ENCODE measurements around the gene CCDC152. TPM values are rescaled to one million over a fixed set of nuclear protein-coding genes. Genes with fewer than 3 reads are reported as not detected.
A peak's percentile ranks its signal among the peaks of the same experiment; 100 is the strongest.

CCDC152 gene
- total and polyA plus RNA-seq, 2 of the 13 experiments (the other 11 are each of a cell fraction or from before 2014, with no cell fraction given) = 0.20 to 0.36 TPM

DNA sequence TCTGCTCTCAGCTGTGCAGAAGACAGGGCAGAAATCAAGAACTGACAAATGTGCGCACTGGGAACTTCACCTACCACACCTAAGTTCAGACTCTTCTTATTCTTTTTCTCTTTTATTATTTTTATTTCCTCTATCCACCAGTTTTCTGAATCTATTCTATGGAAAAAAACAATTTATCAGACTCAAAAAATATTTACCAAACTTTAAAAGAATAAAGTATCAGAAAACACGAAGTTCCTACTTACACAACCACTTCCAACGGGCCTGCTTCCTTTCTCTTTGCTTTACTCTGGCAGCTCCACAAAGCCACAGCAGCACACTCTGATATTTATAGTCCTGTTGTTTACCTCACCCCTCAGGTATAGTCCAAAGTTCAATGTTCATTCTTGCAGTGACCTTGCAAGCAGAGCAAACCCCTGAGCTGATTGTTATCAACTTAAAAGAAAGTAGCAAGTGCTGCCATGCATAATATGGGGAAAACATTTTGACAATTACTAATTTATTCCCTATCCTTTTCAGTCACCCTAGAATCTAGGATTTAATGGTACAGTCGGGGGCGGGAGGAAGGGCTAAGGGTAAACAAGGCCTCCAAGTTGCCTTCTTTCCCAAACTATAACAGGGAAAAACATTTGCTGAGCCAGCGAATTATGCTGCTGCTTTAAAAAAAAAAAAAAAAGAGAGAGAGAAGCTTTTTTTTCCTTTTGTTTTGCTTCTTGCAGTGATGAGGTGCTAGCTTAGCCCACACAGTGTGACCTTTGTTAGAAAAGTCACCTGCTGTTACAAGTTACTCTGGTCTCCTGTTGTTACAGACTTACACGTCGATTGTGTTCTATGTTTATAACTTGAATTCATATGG, 55.2 kb downstream of the CCDC152 start, which contains the start of gene SELENOP (continued):
- TF ChIP-seq, protein P1, sequence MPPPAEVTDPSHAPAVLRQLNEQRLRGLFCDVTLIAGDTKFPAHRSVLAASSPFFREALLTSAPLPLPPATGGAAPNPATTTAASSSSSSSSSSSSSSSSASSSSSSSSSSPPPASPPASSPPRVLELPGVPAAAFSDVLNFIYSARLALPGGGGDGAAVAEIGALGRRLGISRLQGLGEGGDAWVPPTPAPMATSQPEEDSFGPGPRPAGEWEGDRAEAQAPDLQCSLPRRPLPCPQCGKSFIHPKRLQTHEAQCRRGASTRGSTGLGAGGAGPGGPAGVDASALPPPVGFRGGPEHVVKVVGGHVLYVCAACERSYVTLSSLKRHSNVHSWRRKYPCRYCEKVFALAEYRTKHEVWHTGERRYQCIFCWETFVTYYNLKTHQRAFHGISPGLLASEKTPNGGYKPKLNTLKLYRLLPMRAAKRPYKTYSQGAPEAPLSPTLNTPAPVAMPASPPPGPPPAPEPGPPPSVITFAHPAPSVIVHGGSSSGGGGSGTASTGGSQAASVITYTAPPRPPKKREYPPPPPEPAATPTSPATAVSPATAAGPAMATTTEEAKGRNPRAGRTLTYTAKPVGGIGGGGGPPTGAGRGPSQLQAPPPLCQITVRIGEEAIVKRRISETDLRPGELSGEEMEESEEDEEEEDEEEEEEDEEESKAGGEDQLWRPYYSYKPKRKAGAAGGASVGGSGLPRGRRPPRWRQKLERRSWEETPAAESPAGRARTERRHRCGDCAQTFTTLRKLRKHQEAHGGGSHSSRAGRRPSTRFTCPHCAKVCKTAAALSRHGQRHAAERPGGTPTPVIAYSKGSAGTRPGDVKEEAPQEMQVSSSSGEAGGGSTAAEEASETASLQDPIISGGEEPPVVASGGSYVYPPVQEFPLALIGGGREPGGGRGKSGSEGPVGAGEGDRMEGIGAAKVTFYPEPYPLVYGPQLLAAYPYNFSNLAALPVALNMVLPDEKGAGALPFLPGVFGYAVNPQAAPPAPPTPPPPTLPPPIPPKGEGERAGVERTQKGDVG (CRISPR knock-in tag; IDR thresholded peaks at IDR 0.05; ENCODE audit: borderline replicate concordance) = no peak
- no peak for TF ChIP-seq IKZF4 (CRISPR knock-in tag; IDR thresholded peaks at IDR 0.05; ENCODE audit: borderline replicate concordance, low read depth, not compliant biosample characterization)
- TF ChIP-seq EZH2 (conservative IDR thresholded peaks at IDR 0.05; ENCODE audit: low read depth, low read length) = no peak
- TF ChIP-seq, protein P2, sequence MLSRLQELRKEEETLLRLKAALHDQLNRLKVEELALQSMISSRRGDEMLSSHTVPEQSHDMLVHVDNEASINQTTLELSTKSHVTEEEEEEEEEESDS (CRISPR knock-in tag; IDR thresholded peaks at IDR 0.05; ENCODE audit: borderline replicate concordance) = no peak
- no peak for TF ChIP-seq ZNF383 (CRISPR knock-in tag; IDR thresholded peaks at IDR 0.05; ENCODE audit: borderline replicate concordance)
- TF ChIP-seq ZNF101 (CRISPR knock-in tag; IDR thresholded peaks at IDR 0.05; ENCODE audit: borderline replicate concordance, low read depth) = no peak; the same call in 1 of the 2 replicates
- TF ChIP-seq, protein P3, sequence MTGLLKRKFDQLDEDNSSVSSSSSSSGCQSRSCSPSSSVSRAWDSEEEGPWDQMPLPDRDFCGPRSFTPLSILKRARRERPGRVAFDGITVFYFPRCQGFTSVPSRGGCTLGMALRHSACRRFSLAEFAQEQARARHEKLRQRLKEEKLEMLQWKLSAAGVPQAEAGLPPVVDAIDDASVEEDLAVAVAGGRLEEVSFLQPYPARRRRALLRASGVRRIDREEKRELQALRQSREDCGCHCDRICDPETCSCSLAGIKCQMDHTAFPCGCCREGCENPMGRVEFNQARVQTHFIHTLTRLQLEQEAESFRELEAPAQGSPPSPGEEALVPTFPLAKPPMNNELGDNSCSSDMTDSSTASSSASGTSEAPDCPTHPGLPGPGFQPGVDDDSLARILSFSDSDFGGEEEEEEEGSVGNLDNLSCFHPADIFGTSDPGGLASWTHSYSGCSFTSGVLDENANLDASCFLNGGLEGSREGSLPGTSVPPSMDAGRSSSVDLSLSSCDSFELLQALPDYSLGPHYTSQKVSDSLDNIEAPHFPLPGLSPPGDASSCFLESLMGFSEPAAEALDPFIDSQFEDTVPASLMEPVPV (CRISPR knock-in tag; IDR thresholded peaks at IDR 0.05) = no peak
- no peak for TF ChIP-seq ZNF839 (CRISPR knock-in tag; IDR thresholded peaks at IDR 0.05; ENCODE audit: borderline replicate concordance)
- TF ChIP-seq ZNF446 (CRISPR knock-in tag; IDR thresholded peaks at IDR 0.05) = no peak
- TF ChIP-seq ZNF484 (CRISPR knock-in tag; IDR thresholded peaks at IDR 0.05; ENCODE audit: borderline replicate concordance, low read depth) = no peak
- TF ChIP-seq, protein P4, sequence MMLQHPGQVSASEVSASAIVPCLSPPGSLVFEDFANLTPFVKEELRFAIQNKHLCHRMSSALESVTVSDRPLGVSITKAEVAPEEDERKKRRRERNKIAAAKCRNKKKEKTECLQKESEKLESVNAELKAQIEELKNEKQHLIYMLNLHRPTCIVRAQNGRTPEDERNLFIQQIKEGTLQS (CRISPR knock-in tag; IDR thresholded peaks at IDR 0.05) = peak; percentile 47; the same call in 1 of the 2 replicates
- peak; percentile 78 for TF ChIP-seq HOXA3 (CRISPR knock-in tag; IDR thresholded peaks at IDR 0.05)
- peak; percentile 83 for TF ChIP-seq REPIN1 (CRISPR knock-in tag; IDR thresholded peaks at IDR 0.05; ENCODE audit: borderline replicate concordance, low read depth)
- TF ChIP-seq ZNF30 (CRISPR knock-in tag; IDR thresholded peaks at IDR 0.05) = no peak
- TF ChIP-seq, protein P5, sequence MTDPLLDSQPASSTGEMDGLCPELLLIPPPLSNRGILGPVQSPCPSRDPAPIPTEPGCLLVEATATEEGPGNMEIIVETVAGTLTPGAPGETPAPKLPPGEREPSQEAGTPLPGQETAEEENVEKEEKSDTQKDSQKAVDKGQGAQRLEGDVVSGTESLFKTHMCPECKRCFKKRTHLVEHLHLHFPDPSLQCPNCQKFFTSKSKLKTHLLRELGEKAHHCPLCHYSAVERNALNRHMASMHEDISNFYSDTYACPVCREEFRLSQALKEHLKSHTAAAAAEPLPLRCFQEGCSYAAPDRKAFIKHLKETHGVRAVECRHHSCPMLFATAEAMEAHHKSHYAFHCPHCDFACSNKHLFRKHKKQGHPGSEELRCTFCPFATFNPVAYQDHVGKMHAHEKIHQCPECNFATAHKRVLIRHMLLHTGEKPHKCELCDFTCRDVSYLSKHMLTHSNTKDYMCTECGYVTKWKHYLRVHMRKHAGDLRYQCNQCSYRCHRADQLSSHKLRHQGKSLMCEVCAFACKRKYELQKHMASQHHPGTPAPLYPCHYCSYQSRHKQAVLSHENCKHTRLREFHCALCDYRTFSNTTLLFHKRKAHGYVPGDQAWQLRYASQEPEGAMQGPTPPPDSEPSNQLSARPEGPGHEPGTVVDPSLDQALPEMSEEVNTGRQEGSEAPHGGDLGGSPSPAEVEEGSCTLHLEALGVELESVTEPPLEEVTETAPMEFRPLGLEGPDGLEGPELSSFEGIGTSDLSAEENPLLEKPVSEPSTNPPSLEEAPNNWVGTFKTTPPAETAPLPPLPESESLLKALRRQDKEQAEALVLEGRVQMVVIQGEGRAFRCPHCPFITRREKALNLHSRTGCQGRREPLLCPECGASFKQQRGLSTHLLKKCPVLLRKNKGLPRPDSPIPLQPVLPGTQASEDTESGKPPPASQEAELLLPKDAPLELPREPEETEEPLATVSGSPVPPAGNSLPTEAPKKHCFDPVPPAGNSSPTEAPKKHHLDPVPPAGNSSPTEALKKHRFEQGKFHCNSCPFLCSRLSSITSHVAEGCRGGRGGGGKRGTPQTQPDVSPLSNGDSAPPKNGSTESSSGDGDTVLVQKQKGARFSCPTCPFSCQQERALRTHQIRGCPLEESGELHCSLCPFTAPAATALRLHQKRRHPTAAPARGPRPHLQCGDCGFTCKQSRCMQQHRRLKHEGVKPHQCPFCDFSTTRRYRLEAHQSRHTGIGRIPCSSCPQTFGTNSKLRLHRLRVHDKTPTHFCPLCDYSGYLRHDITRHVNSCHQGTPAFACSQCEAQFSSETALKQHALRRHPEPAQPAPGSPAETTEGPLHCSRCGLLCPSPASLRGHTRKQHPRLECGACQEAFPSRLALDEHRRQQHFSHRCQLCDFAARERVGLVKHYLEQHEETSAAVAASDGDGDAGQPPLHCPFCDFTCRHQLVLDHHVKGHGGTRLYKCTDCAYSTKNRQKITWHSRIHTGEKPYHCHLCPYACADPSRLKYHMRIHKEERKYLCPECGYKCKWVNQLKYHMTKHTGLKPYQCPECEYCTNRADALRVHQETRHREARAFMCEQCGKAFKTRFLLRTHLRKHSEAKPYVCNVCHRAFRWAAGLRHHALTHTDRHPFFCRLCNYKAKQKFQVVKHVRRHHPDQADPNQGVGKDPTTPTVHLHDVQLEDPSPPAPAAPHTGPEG (CRISPR knock-in tag; IDR thresholded peaks at IDR 0.05) = no peak
- TF ChIP-seq KLF13 (CRISPR knock-in tag; IDR thresholded peaks at IDR 0.05) = no peak

Measured in HepG2 (cell line).